IMR-90 (cell line): Measurements from ENCODE around the gene BCL2L2. TPM values are rescaled to one million over a fixed set of nuclear protein-coding genes. Genes with fewer than 3 reads are reported as not detected.

Experiments used
- ATAC-seq: fragments of 200-7000 bp; cut with Tn5 transposase; 2 replicates; pipeline ENCODE4 v1.9.1; 2020; ENCODE audit warnings: low read depth, mild to moderate bottlenecking, moderate library complexity
- BruUV-seq: library from RNA; stranded (reverse); fragments of 400-500 nt; replicated peaks from 2 replicates; lab custom pipeline; 2021; lab: Mats Ljungman, UMichigan
- CTCF ChIA-PET: fragments of 300-600 bp; formaldehyde crosslinking; extraction: SDS; loops from one replicate; lab custom pipeline; 2021; ENCODE audit warnings: antibody characterized with exemption; lab: Yijun Ruan, JAX
- POLR2A ChIA-PET: fragments of 300-600 bp; sonication (Branson Sonifier 250); formaldehyde crosslinking; loops from one replicate; lab custom pipeline; 2022; ENCODE audit warnings: antibody characterized with exemption; ENCODE audit not compliant: unreplicated experiment; lab: Charles Lee
- DNase-seq: peaks from one replicate; pipeline ENCODE4 v3.0.0; 2013
- H2AFZ ChIP-seq: replicated peaks from 2 replicates; pipeline ENCODE3; 2013; ENCODE audit warnings: low read length, mild to moderate bottlenecking; ENCODE audit not compliant: poor library complexity
- H2AK5ac ChIP-seq: 2 replicates; pipeline ENCODE4 v1.6.1; 2013; ENCODE audit warnings: low read depth, low read length, inconsistent platforms
- H2AK9ac ChIP-seq: replicated peaks from 2 replicates; pipeline ENCODE3; 2013; ENCODE audit warnings: mild to moderate bottlenecking, low read depth, low read length, moderate library complexity; ENCODE audit not compliant: poor library complexity
- H2BK120ac ChIP-seq: 2 replicates; pipeline ENCODE4 v1.6.1; 2013; ENCODE audit warnings: low read depth, low read length, inconsistent platforms
- H2BK15ac ChIP-seq: 3 replicates; pipeline ENCODE4 v1.6.1; 2013; ENCODE audit warnings: low read depth, low read length, inconsistent platforms
- H2BK20ac ChIP-seq: 2 replicates; pipeline ENCODE4 v1.6.1; 2013; ENCODE audit warnings: low read depth, mild to moderate bottlenecking, inconsistent platforms, low read length, moderate library complexity
- H2BK5ac ChIP-seq: 2 replicates; pipeline ENCODE4 v1.6.1; 2013; ENCODE audit warnings: mild to moderate bottlenecking, low read depth, low read length, inconsistent platforms; ENCODE audit not compliant: poor library complexity, severe bottlenecking
- H3K14ac ChIP-seq: replicated peaks from 2 replicates; pipeline ENCODE4 v1.6.1; 2013; ENCODE audit warnings: low read depth, low read length, inconsistent platforms
- H3K18ac ChIP-seq: 2 replicates; pipeline ENCODE4 v1.6.1; 2013; ENCODE audit warnings: low read depth, low read length, control low read depth
- H3K23ac ChIP-seq: 2 replicates; pipeline ENCODE4 v1.6.1; 2013; ENCODE audit warnings: low read depth, low read length, inconsistent platforms
- H3K27ac ChIP-seq: 2 replicates; pipeline ENCODE4 v1.5.1; 2013; ENCODE audit warnings: mild to moderate bottlenecking, control low read depth, low read length; ENCODE audit not compliant: insufficient read depth
- H3K27me3 ChIP-seq: 2 replicates; pipeline ENCODE4 v1.6.1; 2013; ENCODE audit warnings: low read length; ENCODE audit not compliant: control insufficient read depth, insufficient read depth
- H3K36me3 ChIP-seq: 2 replicates; pipeline ENCODE4 v1.6.1; 2013; ENCODE audit warnings: low read length, mixed read lengths; ENCODE audit not compliant: control insufficient read depth, insufficient read depth
- H3K4ac ChIP-seq: 2 replicates; pipeline ENCODE4 v1.6.1; 2013; ENCODE audit warnings: low read depth, low read length, inconsistent platforms
- H3K4me1 ChIP-seq: 2 replicates; pipeline ENCODE4 v1.6.1; 2013; ENCODE audit warnings: low read length, mixed read lengths; ENCODE audit not compliant: control insufficient read depth, insufficient read depth
- H3K4me2 ChIP-seq: 2 replicates; pipeline ENCODE4 v1.6.1; 2013; ENCODE audit warnings: low read depth, mild to moderate bottlenecking, control low read depth, low read length, moderate library complexity
- H3K4me3 ChIP-seq: 2 replicates; pipeline ENCODE4 v1.5.1; 2013; ENCODE audit warnings: low read depth, mild to moderate bottlenecking, control low read depth, low read length, moderate library complexity; ENCODE audit not compliant: insufficient read depth
- H3K56ac ChIP-seq: 2 replicates; pipeline ENCODE4 v1.6.1; 2013; ENCODE audit warnings: low read length, inconsistent platforms; ENCODE audit not compliant: insufficient read depth; ENCODE audit errors: extremely low read depth
- H3K79me1 ChIP-seq, 2 experiments: 2 replicates each; pipeline ENCODE4 v1.6.1; 2013; ENCODE audit warnings: low read length in 2 of 2, inconsistent platforms in 1 of 2, low read depth in 1 of 2
- H3K9ac ChIP-seq: 2 replicates; pipeline ENCODE4 v1.6.1; 2013; ENCODE audit warnings: low read depth, low read length, control low read depth
- H3K9me1 ChIP-seq: 2 replicates; pipeline ENCODE4 v1.6.1; 2013; ENCODE audit warnings: low read length, inconsistent platforms; ENCODE audit not compliant: insufficient read depth
- H3K9me3 ChIP-seq: 2 replicates; pipeline ENCODE4 v1.6.1; 2013; ENCODE audit warnings: low read length; ENCODE audit not compliant: control insufficient read depth, insufficient read depth
- H4K20me1 ChIP-seq: 2 replicates; pipeline ENCODE4 v1.6.1; 2013; ENCODE audit warnings: low read length, inconsistent platforms; ENCODE audit not compliant: insufficient read depth
- H4K5ac ChIP-seq: 2 replicates; pipeline ENCODE4 v1.6.1; 2013; ENCODE audit warnings: mild to moderate bottlenecking, low read depth, low read length, control low read depth
- H4K8ac ChIP-seq, 2 experiments: 2 replicates each; pipeline ENCODE4 v1.6.1; 2013; ENCODE audit warnings: low read depth in 2 of 2, low read length in 2 of 2, control low read depth in 1 of 2, inconsistent platforms in 1 of 2
- H4K91ac ChIP-seq: 2 replicates; pipeline ENCODE4 v1.6.1; 2013; ENCODE audit warnings: low read depth, low read length, inconsistent platforms; ENCODE audit not compliant: insufficient read depth
- BHLHE40 ChIP-seq: fragments of 150-350 bp; IDR thresholded peaks from 2 replicates; pipeline ENCODE4 v1.6.1; 2016; ENCODE audit warnings: mild to moderate bottlenecking, low read depth, low read length
- CEBPB ChIP-seq: IDR thresholded peaks from 2 replicates; pipeline ENCODE4 v1.6.1; 2012; ENCODE audit warnings: low read depth, low read length, improper control_type of control experiment
- CHD1 ChIP-seq: IDR thresholded peaks from 2 replicates; pipeline ENCODE4 v1.6.1; 2012; ENCODE audit warnings: low read depth, low read length, improper control_type of control experiment
- FOS ChIP-seq: fragments of 150-350 bp; IDR thresholded peaks from 2 replicates; pipeline ENCODE4 v1.6.1; 2016; ENCODE audit warnings: low read depth, low read length
- MAZ ChIP-seq: IDR thresholded peaks from 2 replicates; pipeline ENCODE4 v1.6.1; 2012; ENCODE audit warnings: low read depth, mild to moderate bottlenecking, low read length, improper control_type of control experiment, moderate library complexity, borderline replicate concordance
- MXI1 ChIP-seq: IDR thresholded peaks from 2 replicates; pipeline ENCODE4 v1.6.1; 2012; ENCODE audit warnings: low read depth, mild to moderate bottlenecking, low read length, moderate library complexity, borderline replicate concordance
- NFE2L2 ChIP-seq: fragments of 150-350 bp; IDR thresholded peaks from 2 replicates; pipeline ENCODE4 v1.6.1; 2016; ENCODE audit warnings: low read depth, mild to moderate bottlenecking, low read length
- POLR2A ChIP-seq: IDR thresholded peaks from 2 replicates; pipeline ENCODE4 v1.6.1; 2012; ENCODE audit warnings: mild to moderate bottlenecking, low read depth, low read length
- RCOR1 ChIP-seq: IDR thresholded peaks from 2 replicates; pipeline ENCODE4 v1.6.1; 2012; ENCODE audit warnings: mild to moderate bottlenecking, low read length, improper control_type of control experiment; ENCODE audit not compliant: insufficient replicate concordance
- SMC3 ChIP-seq: fragments of 150-350 bp; IDR thresholded peaks from 2 replicates; pipeline ENCODE4 v1.6.1; 2016; ENCODE audit warnings: low read depth, mild to moderate bottlenecking, antibody characterized with exemption, low read length, moderate library complexity
- WGBS, 2 experiments: methylation state at CpG; one replicate each; pipeline versions ENCODE4 v1.1.5 to v1.1.7; 2013; ENCODE audit warnings: missing lambda C conversion rate in 2 of 2; ENCODE audit not compliant: insufficient read length in 1 of 2; ENCODE audit errors: extremely low coverage in 2 of 2; 5-methylcytosine and 5-hydroxymethylcytosine counted together
- dilution Hi-C: fragments of 300-500 bp; cut with HindIII; formaldehyde crosslinking; loops from one replicate; pipeline ENCODE4 v1.14.3; 2018; ENCODE audit warnings: low sequenced_read_pairs; ENCODE audit not compliant: unreplicated experiment
- in situ Hi-C: fragments of 300-500 bp; cut with MboI; formaldehyde crosslinking; loops from 3 replicates; pipeline ENCODE4 v1.14.3; 2019; ENCODE audit warnings: low sequenced_read_pairs, inconsistent platforms, mixed read lengths
- intact Hi-C: fragments of 100-400 bp; cut with micrococcal nuclease; formaldehyde crosslinking; loops from 2 replicates; pipeline ENCODE4 v1.10.0; 2022
- polyA plus RNA-seq, 3 experiments: library from polyadenylated mRNA; depleted of rRNA; stranded (reverse); fragments of >200 nt; gene quantifications; 2 replicates each; pipeline ENCODE4 v1.2.3, GENCODE V29; 2012; ENCODE audit warnings: low replicate concordance in 1 of 3
- total RNA-seq: library from RNA; depleted of rRNA; stranded (reverse); fragments of >200 nt; gene quantifications from 2 replicates; pipeline ENCODE4 v1.2.3, GENCODE V29; 2012

Gene BCL2L2
- total and polyA plus RNA-seq, 2 of the 4 experiments (the other 2 are of a cell fraction): 14.5 to 40.9 TPM

GRCh38 chr14:23310546-23310945, 3.9 kb downstream of the BCL2L2 start:
- TF ChIP-seq CHD1: no peak
- no peak for TF ChIP-seq MXI1
- no peak for TF ChIP-seq SMC3
- no peak for TF ChIP-seq POLR2A
- no peak for TF ChIP-seq CEBPB
- no peak for TF ChIP-seq MAZ
- no peak for TF ChIP-seq RCOR1
- no peak for TF ChIP-seq BHLHE40
- TF ChIP-seq NFE2L2: no peak
- no peak for TF ChIP-seq FOS
- H3K27ac ChIP-seq: no peak overlapping the region
- H4K5ac ChIP-seq: no peak overlapping the region
- dilution Hi-C loops: no loop called here
- no peak overlapping the region for H3K56ac ChIP-seq
- H2BK120ac ChIP-seq: no peak overlapping the region
- no peak overlapping the region for H3K4me3 ChIP-seq
- no peak overlapping the region for H3K23ac ChIP-seq
- H2BK15ac ChIP-seq: no peak overlapping the region
- no peak overlapping the region for H3K14ac ChIP-seq
- H3K9ac ChIP-seq: no peak overlapping the region
- no peak for ATAC-seq
- H3K27me3 ChIP-seq: no peaks in the 10 kb centered on the region
- no peak overlapping the region for H3K18ac ChIP-seq
- H3K4me2 ChIP-seq: no peak overlapping the region
- H3K79me1 ChIP-seq: peaks cover 20 to 53% of the 10 kb centered on the region in 2 experiments
- H2BK20ac ChIP-seq: no peak overlapping the region
- BruUV-seq: no TSS peak
- H4K20me1 ChIP-seq: peaks cover 35% of the 10 kb centered on the region
- H3K9me3 ChIP-seq: no peaks in the 10 kb centered on the region
- H2AFZ ChIP-seq: no peak overlapping the region
- no peak overlapping the region for H4K8ac ChIP-seq
- no peak for DNase-seq
- H2AK9ac ChIP-seq: no peak overlapping the region
- intact Hi-C loops: no loop called here
- peaks cover 20% of the 10 kb centered on the region; the same call in 1 of the 2 replicates for H3K9me1 ChIP-seq
- peaks cover 37% of the 10 kb centered on the region for H3K36me3 ChIP-seq
- ChIA-PET POLR2A (no interaction called here), CTCF (interaction anchor here (0.6 kb wide), 1 partner anchor 164 kb away, joined by 3 read pairs; no protein-coding TSS in a partner anchor)
- WGBS, 2 experiments: no CpG with 5 or more reads among the region's 1 CpG
- in situ Hi-C loops: loop anchor here (25.0 kb wide), 3 partner anchors 773 to 1127 kb away; partner anchors contain the start of genes CBLN3, EMC9, FITM1 and KHNYN
- no peak overlapping the region for H4K91ac ChIP-seq
- H2AK5ac ChIP-seq: no peak overlapping the region
- no peak overlapping the region for H3K4ac ChIP-seq
- peaks cover 19% of the 10 kb centered on the region for H3K4me1 ChIP-seq
- no peak overlapping the region for H2BK5ac ChIP-seq
